Activated CD8-positive, alpha-beta memory T cell treated with anti-CD3 and anti-CD28 coated beads, Interleukin-2, amount 50 U/mL, for 1 hour (primary cell): ENCODE data around the gene PDZRN4.
"Not testable (repeated sequence)": the region's sequence is repeated elsewhere in the genome, so short reads cannot be mapped to it uniquely, and the experiment has no call there.

Source experiments
- DNase-seq: peaks from one replicate; pipeline ENCODE4 v3.0.0-alpha.2; 2020; ENCODE audit errors: extremely low read depth

The PDZRN4 gene

DNA sequence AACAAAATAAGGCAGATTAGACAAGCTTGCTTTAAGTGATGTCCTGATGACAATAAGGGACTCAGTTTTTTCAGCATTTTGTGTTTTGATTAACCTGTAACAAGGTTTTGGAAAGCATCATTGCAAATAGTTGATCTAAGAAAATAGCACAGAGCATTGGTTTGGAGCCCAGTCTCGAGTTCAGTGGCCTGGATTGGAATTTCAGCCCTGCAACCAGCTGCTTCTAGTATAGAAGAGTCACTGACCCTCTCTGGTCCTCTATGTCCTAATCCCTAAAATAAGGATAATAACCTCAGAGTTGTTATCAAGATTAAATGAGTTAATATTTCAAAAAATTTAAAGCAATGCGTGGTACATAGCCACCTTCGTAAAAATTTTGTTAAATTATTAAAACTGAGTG, 25.5 kb downstream of the PDZRN4 start:
- DNase-seq: no peak

- DNase-seq: no peak
These were observed 29.6 kb downstream of the PDZRN4 start for GRCh38 chr12:41217727-41218126.

- DNase-seq: no peak
These were observed 32.8 kb downstream of the PDZRN4 start for GRCh38 chr12:41220931-41221330.

DNA sequence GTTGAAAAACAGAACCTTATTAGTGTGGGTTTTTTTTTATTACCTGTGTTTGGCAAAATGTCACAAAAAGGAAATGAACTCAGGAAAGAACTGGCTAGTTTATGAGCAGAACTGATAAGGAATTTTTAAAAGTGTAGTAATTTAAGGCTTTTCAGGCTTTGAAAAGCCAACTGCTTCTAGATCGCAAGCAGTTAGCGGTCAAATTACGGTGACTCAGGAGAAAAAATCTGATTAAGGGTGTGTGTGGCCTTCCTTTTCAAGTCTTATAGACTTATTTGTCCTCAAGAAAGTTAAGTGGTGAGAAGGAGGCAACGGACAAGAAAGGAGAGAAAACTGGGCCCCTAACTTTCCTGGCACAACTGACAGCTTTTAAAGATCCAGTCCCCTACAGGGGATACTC, 33.4 kb downstream of the PDZRN4 start:
- no peak for DNase-seq

DNA sequence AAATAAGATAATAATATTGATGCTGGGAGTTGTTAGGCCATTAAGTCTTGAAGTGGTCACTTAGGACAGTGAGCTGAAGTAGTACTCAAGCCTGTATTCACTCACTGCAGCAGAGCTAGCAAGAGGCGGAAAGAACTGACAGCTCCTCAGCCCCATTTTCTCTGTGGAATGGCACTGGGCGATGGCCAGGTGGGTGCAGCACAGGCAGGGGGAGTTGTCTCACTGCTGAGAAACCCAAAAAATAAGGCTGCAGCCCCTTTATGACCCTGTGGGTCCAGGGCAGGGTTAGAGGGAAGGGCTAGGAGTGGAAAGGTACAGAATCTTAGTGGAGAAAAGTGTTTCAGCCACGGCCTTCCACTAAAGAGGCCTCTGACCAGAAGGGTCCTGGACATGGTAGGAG, 35.5 kb downstream of the PDZRN4 start:
- no peak for DNase-seq

DNA sequence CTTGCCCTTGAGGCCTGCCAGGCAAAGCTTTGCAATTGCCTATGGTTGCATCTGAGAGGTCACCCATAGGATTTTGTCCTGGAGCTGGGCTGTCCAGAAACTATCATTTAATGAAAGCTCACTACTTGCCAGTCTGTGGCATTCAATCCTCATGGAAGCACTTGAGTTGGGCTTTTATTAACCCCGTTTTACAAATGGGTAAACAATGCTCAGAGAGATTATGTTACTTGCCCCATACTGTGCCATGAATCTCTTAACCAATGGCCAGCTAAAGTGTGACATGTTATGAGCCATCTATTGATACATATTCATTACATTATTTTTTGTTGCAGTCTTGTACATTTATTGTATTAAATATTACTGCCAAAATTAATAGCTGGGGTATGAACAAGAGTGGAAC, 35.9 kb downstream of the PDZRN4 start:
- no peak for DNase-seq

- DNase-seq: no peak
These were observed 37.1 kb downstream of the PDZRN4 start for GRCh38 chr12:41225179-41225578.

DNA sequence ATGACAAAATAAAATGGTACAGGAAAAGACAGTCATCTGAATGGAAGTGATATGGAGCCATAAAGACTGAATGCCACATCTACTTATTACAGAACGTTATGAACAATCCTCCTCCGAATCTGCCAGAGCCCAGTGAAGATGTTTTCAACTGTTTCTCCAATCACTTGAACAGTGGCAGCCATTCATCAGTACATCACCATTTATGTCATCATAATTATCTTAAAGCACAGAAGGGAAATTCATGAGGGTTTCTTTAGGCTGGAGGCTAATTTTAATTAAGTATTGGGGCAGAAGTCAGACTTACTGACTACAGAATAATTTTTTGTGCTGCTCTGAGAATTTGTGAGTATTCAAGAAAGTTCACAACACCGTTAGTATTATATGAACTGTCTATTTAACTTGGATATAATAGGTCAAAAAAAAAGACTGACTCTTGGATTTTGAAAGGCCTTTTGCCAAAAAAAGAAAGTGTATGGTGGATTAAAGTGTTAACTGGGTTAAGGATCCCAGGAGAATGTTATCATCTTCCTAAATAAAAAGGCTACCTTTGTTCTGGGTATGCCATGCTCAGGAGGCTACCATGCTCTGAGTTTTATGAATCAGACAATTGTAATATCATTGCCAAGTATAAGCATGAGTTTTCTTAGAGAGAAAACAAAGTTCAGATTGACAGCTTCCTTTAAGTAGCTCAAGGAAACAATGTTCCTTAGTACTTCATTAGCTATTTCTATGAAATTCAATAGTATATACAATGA, 40.1 kb downstream of the PDZRN4 start:
- DNase-seq: no peak

DNA sequence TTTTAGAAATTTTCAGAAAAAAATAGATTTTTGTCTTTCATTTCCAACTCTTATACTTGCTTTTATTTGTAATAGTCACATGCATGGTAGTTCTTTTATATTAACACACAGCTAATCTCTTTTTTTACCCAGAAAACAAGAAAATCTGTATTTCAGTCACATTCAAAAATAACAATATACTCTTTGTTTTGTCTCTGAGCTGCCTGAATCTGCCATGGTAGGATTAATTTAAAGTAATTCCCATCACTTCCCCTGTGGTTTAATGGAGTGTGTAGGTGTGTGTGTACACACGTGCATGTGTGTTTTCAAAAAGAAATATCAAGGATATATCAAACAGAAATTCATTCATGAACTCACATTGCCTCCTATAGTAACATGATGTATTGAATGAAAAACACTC, 42.6 kb downstream of the PDZRN4 start:
- no peak for DNase-seq

DNA sequence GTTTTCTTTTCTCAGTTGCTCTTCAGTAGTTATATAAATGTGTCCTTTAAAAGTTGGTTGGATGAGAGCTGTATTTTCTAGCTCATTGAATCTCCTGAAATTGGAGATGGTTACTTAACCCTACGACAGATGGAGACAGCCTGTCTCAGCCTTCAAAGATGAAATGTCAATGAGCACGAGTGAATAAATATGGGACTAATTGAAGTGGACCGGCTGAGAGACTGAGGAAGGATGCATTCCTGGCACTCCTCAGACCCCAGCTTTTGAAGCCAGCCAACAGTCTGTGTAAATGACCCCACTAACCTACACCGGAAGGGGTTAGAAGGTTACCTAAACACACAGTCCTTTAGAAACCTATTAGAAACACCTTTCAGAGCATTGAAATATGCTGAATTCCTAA, 46.6 kb downstream of the PDZRN4 start:
- DNase-seq: no peak

GRCh38 chr12:41242603-41243002, 54.5 kb downstream of the PDZRN4 start:
- DNase-seq: no peak

DNA sequence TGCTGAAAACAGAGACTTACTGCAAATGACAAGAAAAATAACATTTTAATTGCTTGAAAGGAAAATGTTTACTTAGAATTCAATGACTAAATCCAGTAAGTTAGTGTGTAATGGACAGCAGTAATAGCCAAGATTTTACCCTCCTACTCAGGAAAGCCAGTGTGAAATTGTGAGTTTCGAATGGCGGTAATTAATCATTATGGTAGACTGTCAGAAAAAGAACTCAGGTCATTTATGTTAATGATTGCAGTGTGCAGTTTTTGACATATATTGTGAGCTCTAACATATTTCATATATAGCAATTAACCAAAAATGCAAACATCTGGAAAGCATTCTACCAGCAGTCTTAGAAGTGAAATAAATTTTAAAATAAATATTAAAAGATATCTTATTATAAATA, 60.3 kb downstream of the PDZRN4 start:
- no peak for DNase-seq

DNA sequence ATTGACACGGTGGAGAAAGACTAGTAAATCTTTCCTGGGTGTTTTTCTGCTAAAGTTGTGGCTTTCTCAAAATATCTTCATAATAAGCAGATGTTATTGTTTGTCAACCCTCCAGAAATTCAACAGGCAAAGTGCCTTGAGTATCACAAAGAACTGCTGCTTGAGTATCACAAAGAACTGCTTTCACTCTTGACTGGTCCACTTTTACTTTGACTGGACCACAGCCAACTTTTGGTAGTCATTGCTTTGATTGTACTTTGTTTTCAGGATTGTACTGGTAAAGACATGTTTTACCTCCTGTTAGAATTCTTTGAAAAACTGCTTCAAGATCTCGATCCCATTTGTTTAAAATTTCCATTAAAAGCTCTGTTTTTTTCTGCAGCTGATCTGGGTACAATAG, 62.6 kb downstream of the PDZRN4 start:
- no peak for DNase-seq

DNA sequence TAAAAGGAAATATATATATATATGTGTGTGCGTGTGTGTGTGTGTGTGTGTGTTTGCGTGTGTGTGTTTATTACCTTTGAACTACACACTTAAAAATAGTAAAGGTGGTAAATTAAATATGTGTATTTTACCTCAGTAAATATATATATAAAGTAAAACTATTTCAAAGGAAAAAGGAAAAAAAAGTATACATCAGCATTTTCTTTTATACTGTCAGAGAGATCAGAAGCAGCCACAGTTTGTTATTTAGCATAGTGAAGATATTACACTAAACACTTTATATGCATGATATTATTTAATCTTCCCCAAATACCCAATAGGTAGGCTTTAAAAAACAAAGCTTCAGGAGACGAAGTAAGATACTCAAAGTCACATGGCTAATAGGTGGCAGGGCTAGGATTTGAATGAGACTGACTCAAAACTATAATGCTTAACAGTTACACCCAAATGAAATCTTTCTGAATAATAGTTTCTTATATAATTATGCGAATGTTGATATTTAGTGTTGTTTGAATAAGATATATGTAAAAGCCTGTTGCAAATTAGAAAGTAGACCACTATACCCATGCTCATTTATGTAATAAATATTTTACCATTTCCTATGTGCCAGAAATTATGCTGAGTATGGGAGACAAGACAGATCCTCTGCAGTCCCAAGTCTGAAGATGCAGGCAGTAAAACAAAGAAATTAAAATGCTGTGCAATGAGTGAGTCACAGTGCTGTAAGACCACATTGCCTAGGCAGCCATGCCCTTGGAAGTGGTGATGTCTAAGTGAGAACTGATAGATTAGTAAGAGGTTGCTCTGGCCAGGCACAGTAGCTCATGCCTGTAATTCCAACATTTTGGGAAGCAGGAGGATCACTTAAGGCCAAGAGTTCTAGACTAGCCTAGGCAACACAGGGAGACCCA, 66.1 kb downstream of the PDZRN4 start:
- DNase-seq: no peak

GRCh38 chr12:41263196-41263595, 75.1 kb downstream of the PDZRN4 start:
- not testable (repeated sequence) for DNase-seq

DNA sequence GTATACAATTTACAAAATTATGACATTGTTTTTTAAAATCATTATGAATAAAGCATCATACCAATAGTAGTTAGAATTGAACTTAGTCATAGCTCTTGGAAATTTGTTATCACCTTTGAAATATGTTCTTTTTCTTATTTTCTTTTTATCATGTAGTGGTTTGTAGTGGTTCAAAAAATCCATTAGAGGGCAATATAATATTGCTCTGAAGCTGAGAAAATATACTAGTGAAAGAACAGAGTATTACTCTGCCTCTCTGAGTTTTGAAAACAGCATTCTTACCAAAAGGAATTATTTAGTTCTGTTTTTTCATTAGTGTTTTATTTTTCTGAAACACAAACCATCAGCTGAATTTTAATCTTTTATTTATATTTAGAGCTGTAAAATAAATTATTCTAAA, 76.2 kb downstream of the PDZRN4 start:
- DNase-seq: no peak

DNA sequence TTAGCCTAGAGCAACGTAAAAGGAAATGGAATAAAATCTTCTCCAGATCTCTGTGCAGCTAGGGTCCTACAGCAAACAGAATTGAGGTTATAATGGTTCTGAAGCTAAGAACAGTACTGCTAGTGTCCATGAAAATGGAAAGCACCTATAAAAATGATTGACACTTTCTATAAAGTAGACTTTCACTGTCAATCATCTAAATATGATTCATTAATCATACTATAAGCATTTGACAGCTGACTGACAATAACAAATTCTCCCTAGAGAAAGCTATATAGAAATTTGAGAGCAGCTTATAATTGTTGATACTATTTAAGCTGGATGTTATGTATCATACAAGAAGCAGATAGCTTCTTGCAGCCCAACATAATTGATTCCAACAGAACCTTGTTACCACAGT, 80.9 kb downstream of the PDZRN4 start:
- no peak for DNase-seq

DNA sequence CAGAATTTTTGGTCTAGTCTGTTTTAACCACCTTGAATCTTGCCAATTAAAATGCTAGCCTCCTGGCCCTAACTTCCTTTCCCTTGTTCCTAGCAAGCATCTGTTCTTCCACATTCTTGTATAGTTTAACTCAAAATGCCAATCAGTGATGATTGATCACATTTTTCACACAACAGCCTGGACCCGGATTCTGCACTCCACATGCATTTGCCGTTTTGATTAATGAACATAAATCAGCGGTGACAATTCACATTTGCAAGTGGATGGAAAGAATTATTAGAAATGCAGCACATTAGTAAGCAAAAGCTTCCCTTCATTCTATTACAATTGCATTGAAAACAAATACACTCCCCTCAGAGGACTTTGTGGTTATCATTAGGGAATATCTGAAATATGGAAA, 83.4 kb downstream of the PDZRN4 start:
- no peak for DNase-seq

DNA sequence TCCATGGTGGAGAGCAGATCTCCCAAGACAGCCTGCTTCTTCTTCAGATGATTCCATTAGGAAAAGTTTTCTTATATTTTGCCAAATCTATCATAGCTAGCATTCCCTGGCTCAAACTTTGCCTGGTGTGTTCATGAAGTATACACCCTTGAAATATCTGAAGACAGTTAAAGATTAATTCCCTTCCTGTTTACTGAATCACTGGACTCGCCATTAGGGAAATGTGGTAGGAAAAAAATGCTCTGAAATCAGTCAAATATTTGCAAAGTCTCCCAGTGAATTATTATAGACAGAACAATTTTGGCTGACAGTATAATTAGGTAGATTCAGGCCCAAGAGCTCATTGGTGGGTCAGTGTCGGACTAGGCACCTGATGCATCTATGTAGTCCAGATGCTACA, 86.5 kb downstream of the PDZRN4 start:
- no peak for DNase-seq

DNA sequence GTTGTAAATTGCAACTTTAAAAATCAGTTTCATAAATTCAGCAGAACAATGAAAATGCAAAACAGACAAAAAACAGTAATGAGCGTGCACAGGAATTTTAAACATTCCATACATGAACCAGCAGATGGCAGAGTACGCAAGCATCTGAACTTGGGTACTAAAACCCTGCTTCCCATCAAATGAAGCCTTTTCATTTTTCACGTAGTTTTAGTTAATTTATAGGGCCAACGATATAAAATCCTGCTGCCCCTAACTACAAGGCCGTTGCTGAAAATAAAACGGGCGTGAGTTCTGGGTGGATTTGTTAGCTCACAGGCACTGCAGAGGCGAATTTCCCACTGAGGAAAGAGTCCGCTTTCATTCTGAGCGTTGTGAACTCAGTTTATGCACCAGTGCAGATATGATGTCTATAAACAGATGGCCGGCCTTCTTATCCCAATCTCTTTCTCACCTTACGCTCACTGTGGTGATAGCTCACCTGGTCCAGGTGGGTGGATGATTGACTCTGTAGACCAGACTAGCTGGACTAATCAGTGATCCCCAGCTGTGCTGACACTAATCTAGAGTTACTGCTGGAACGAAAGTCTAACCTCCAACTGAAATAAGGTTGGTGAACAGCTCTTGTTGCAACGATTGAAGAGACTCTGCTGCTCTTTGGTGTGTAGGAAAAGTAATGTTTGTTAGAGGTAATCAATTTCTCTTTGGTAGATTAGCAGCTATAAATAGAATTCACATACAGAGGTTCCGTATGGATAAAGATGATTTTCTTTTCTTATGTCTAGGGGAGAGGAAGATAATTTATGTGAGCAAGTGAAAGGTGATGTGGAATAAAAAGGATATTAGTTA, 89.2 kb downstream of the PDZRN4 start:
- DNase-seq: no peak

DNA sequence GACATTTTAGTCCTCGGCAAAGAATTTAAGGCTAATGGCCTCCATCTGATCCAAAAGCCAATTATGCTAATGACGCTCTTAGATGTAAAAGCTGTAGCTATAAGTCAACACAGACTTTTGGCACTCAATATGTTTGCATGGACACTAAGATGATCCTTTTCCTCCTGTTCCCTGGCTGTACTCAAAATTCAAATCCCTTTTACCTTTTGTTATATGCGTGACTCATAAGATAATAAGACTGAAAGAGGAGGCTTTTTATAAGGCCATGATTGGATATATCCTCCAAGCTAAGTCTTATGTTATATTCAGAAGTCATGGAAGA, 89.8 kb downstream of the PDZRN4 start:
- no peak for DNase-seq

DNA sequence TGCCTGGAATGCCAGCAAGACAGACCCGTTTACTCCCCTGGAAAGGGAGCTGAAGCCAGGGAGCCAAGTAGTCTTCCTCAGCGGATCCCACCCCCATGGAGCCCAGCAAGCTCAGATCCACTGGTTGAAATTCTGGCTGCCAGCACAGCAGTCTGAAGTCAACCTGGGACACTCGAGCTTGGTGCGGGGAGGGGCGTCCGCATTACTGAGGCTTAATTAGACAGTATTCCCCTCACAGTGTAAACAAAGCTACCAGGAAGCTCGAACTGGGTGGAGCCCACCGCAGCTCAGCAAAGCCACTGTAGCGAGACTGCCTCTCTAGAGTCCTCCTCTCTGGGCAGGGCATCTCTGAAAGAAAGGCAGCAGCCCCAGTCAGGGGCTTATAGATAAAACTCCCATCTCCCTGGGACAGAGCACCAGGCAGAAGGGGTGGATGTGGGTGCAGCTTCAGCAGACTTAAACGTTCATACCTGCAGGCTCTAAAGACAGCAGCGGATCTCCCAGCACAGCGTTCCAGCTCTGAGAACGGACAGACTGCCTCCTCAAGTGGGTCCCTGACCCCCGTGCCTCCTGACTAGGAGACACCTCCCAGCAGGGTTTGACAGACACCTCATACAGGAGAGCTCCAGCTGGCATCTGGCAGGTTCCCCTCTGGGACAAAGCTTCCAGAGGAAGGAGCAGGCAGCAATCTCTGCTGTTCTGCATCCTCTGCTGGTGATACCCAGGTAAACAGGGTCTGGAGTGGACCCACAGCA, 92.4 kb downstream of the PDZRN4 start:
- DNase-seq: not testable (repeated sequence)
